H1 (cell line): ENCODE data around the gene GALNT17. TPM values are rescaled to one million over a fixed set of nuclear protein-coding genes. Genes with fewer than 3 reads are reported as not detected.

ENCODE experiments used
- CBX8 ChIP-seq: fragments of 300-800, 300-1000 bp; sonication (generic); IDR thresholded peaks from 2 replicates; pipeline ENCODE4 v1.7.1; 2016; ENCODE audit warnings: low read depth, low read length, borderline replicate concordance
- E2F6 ChIP-seq: IDR thresholded peaks from 2 replicates; pipeline ENCODE4 v1.6.1; 2012; ENCODE audit warnings: inconsistent platforms
- GABPA ChIP-seq: IDR thresholded peaks from 2 replicates; pipeline ENCODE4 v1.6.1; 2011; ENCODE audit warnings: mild to moderate bottlenecking, low read length, moderate library complexity, borderline replicate concordance; ENCODE audit not compliant: insufficient read depth
- GTF2F1 ChIP-seq: IDR thresholded peaks from 2 replicates; pipeline ENCODE4 v1.6.1; 2012; ENCODE audit warnings: low read depth, low read length, improper control_type of control experiment, borderline replicate concordance
- JUND ChIP-seq: IDR thresholded peaks from 2 replicates; pipeline ENCODE4 v1.6.1; 2011; ENCODE audit warnings: mild to moderate bottlenecking, improper control_type of control experiment, low read length
- KDM1A ChIP-seq: fragments of 200-600, 300-600 bp; sonication (generic); IDR thresholded peaks from 2 replicates; pipeline ENCODE4 v1.7.1; 2016; ENCODE audit warnings: mild to moderate bottlenecking, low read length, borderline replicate concordance
- polyA plus RNA-seq, 7 experiments: library from polyadenylated mRNA; depleted of rRNA in 3 of 7; stranded (reverse) in 5 of 7; unstranded in 2 of 7; fragments of >200 nt in 5 of 7; fragments of 200-250 nt in 2 of 7; gene quantifications; 1 replicate in 5 of 7; 2 replicates in 1 of 7; 4 replicates in 1 of 7; pipeline versions ENCODE4 v1.2.1 to v1.2.3, GENCODE V29; 2011 to 2013; ENCODE audit warnings: missing spikeins in 2 of 7, mixed read lengths in 2 of 7
- total RNA-seq: library from RNA; stranded (reverse); fragmentation: NEBNext Ultra II Directional; extraction: Animal tissue kit (Norgen Biotek cat#: 25700); gene quantifications from 2 replicates; pipeline ENCODE4 v1.2.1, GENCODE V29; 2021

Gene GALNT17
- total and polyA plus RNA-seq, 2 of the 8 experiments (the other 6 are each of a cell fraction or from before 2014, with no cell fraction given) = 37.7 to 47.0 TPM

GRCh38 chr7:71679480-71679879 lies 547.5 kb downstream of the GALNT17 start (continued):
- TF ChIP-seq GTF2F1 (no peak), JUND (no peak), E2F6 (no peak), CBX8 (no peak), GABPA (no peak), KDM1A (no peak)
